ENCODE results near the gene RAB37.

Gene RAB37

DNA sequence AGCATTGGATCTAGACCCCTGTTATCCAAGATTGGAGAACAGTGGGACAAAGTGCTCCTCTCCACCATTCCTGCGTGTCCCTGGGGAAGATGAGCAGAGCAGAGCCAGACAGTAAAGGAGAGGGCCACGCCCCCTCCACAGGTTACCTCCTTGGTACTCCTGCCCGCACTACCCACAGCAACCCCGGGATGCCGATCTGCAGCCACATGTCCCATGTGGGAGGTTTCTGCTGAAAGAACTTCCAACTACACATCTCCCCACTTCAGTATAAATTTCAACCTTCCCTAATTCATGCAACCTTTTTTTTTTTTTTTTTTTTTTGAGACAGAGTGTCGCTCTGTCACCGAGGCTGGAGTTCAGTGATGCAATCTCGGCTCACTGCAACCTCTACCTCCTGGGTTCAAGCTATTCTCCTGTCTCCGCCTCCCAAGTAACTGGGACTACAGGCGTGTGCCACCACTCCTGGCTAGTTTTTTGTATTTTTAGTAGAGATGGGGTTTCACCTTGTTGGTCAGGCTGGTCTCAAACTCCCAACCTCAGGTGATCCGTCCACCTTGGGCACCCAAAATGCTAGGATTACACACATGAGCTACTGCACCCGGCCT, 2.3 kb downstream of the RAB37 start:
- H3K27ac ChIP-seq, result no peak overlapping the region
- no peak overlapping the region for H3K4me3 ChIP-seq (ENCODE audit: low read depth, low read length)
- peaks cover 21% of the 10 kb centered on the region for H3K27me3 ChIP-seq (replicated peaks)
- no peak for DNase-seq
- in situ Hi-C loops (cut with HindIII; ENCODE audit: low pct_ligation_motif_present, low sequenced_read_pairs), result no loop called here
- TF ChIP-seq, protein P1, sequence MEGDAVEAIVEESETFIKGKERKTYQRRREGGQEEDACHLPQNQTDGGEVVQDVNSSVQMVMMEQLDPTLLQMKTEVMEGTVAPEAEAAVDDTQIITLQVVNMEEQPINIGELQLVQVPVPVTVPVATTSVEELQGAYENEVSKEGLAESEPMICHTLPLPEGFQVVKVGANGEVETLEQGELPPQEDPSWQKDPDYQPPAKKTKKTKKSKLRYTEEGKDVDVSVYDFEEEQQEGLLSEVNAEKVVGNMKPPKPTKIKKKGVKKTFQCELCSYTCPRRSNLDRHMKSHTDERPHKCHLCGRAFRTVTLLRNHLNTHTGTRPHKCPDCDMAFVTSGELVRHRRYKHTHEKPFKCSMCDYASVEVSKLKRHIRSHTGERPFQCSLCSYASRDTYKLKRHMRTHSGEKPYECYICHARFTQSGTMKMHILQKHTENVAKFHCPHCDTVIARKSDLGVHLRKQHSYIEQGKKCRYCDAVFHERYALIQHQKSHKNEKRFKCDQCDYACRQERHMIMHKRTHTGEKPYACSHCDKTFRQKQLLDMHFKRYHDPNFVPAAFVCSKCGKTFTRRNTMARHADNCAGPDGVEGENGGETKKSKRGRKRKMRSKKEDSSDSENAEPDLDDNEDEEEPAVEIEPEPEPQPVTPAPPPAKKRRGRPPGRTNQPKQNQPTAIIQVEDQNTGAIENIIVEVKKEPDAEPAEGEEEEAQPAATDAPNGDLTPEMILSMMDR (IDR thresholded peaks at IDR 0.05; ENCODE audit: low read depth, low read length, missing control alignments), result no peak
- H3K36me3 ChIP-seq (replicated peaks), result no peaks in the 10 kb centered on the region

GRCh38 chr17:74740173-74740572, 3.1 kb downstream of the RAB37 start:
- H3K36me3 ChIP-seq (replicated peaks), result no peaks in the 10 kb centered on the region
- in situ Hi-C loops (cut with HindIII; ENCODE audit: low pct_ligation_motif_present, low sequenced_read_pairs), result no loop called here
- no peak overlapping the region for H3K4me3 ChIP-seq (ENCODE audit: low read depth, low read length)
- no peak overlapping the region for H3K27ac ChIP-seq
- peaks cover 17% of the 10 kb centered on the region for H3K27me3 ChIP-seq (replicated peaks)
- TF ChIP-seq, protein P1 (IDR thresholded peaks at IDR 0.05; ENCODE audit: low read depth, low read length, missing control alignments), result no peak
- DNase-seq, result no peak

DNA sequence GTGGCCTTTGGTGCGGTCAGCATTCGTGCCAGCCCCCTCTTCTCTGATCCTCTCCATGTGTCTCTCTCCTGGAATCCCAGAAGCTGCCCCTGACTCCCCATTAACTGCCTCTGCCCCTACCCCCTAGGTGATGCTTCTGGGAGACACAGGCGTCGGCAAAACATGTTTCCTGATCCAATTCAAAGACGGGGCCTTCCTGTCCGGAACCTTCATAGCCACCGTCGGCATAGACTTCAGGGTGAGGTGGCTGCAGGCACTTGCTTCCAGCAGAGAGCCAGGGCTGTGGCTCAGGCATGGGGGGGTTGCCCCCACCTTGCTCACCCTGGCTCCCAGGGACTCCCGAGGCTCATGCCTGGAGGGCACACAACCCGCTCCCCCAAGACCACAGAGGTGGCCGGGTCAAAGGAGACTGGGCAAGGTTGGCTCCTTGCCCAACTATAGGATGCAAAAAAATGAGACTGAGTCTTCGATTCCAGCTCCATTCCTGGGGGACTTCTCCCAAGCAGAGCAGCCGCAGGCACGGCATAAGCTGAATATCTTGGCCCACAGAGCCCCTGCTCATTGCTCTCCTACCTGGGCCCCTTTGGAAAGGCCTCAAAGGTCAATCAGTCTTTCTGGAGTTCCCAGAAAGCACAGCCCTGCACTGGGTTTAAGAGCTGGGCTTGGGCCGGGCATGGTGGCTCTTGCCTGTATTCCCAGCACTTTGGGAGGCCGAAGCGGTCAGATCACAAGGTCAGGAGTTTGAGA, 3.8 kb downstream of the RAB37 start:
- in situ Hi-C loops (cut with HindIII; ENCODE audit: low pct_ligation_motif_present, low sequenced_read_pairs), result no loop called here
- TF ChIP-seq, protein P1 (IDR thresholded peaks at IDR 0.05; ENCODE audit: low read depth, low read length, missing control alignments), result no peak
- Histone ChIP-seq H3K4me3 (ENCODE audit: low read depth, low read length) (no peak overlapping the region), H3K27ac (no peak overlapping the region), H3K27me3 (replicated peaks) (peaks cover 17% of the 10 kb centered on the region), H3K36me3 (replicated peaks) (no peaks in the 10 kb centered on the region)
- no peak for DNase-seq

GRCh38 chr17:74742153-74742515, 5.1 kb downstream of the RAB37 start:
- Histone ChIP-seq H3K4me3 (ENCODE audit: low read depth, low read length) (no peak overlapping the region), H3K36me3 (replicated peaks) (no peaks in the 10 kb centered on the region), H3K27ac (no peak overlapping the region), H3K27me3 (replicated peaks) (peaks cover 10% of the 10 kb centered on the region)
- in situ Hi-C loops (cut with HindIII; ENCODE audit: low pct_ligation_motif_present, low sequenced_read_pairs), result no loop called here
- TF ChIP-seq, protein P1 (IDR thresholded peaks at IDR 0.05; ENCODE audit: low read depth, low read length, missing control alignments), result no peak
- DNase-seq, result no peak

GRCh38 chr17:74742978-74743545, 6.0 kb downstream of the RAB37 start:
- no peak overlapping the region for H3K4me3 ChIP-seq (ENCODE audit: low read depth, low read length)
- H3K27me3 ChIP-seq (replicated peaks), result peaks cover under 1% of the 10 kb centered on the region
- DNase-seq, result no peak
- no peak overlapping the region for H3K27ac ChIP-seq
- TF ChIP-seq, protein P1 (IDR thresholded peaks at IDR 0.05; ENCODE audit: low read depth, low read length, missing control alignments), result no peak
- in situ Hi-C loops (cut with HindIII; ENCODE audit: low pct_ligation_motif_present, low sequenced_read_pairs), result no loop called here
- H3K36me3 ChIP-seq (replicated peaks), result no peaks in the 10 kb centered on the region
